Activated CD8-positive, alpha-beta T cell treated with anti-CD3 and anti-CD28 coated beads, Interleukin-2, amount 10 ng/mL, durations not matched to agents 7 days and 5 days (primary cell): ENCODE results near the gene TJP3. TPM values are rescaled to one million over a fixed set of nuclear protein-coding genes. Genes with fewer than 3 reads are reported as not detected.

Experiments used
- ATAC-seq: fragments of 150-1000 bp; cut with Tn5 transposase; one replicate; pipeline ENCODE4 v1.10.0; 2021; ENCODE audit warnings: moderate library complexity
- CTCF ChIA-PET: fragments of 350-600 bp; sonication (Branson Sonifier 250); formaldehyde crosslinking; loops from one replicate; lab custom pipeline; 2021; ENCODE audit warnings: antibody characterized with exemption; lab: Charles Lee
- POLR2A ChIA-PET: fragments of 350-600 bp; sonication (Branson Sonifier 250); formaldehyde crosslinking; loops from one replicate; lab custom pipeline; 2021; ENCODE audit warnings: antibody characterized with exemption; lab: Charles Lee
- DNase-seq: peaks from one replicate; pipeline ENCODE4 v3.0.0-alpha.2; 2020
- H3K27ac Mint-ChIP-seq: one replicate; pipeline ENCODE4 v1.8.0; 2021; ENCODE audit warnings: mild to moderate bottlenecking, mixed read lengths
- H3K27me3 Mint-ChIP-seq: one replicate; pipeline ENCODE4 v1.8.0; 2021; ENCODE audit warnings: low read depth, mixed read lengths
- H3K36me3 Mint-ChIP-seq: one replicate; pipeline ENCODE4 v1.8.0; 2021; ENCODE audit warnings: low read depth, mixed read lengths
- H3K4me1 Mint-ChIP-seq: one replicate; pipeline ENCODE4 v1.8.0; 2021; ENCODE audit warnings: low read depth, mixed read lengths
- H3K4me3 Mint-ChIP-seq: one replicate; pipeline ENCODE4 v1.8.0; 2021; ENCODE audit warnings: mild to moderate bottlenecking, mixed read lengths
- H3K9me3 Mint-ChIP-seq: one replicate; pipeline ENCODE4 v1.8.0; 2022; ENCODE audit warnings: mixed read lengths; ENCODE audit not compliant: insufficient read depth
- total RNA-seq, 2 experiments: library from RNA; stranded (reverse); gene quantifications; one replicate each; pipeline ENCODE4 v1.2.3, GENCODE V29; 2021

The TJP3 gene
- total RNA-seq, 2 experiments from 2014 or later, result 1.3 TPM

DNA sequence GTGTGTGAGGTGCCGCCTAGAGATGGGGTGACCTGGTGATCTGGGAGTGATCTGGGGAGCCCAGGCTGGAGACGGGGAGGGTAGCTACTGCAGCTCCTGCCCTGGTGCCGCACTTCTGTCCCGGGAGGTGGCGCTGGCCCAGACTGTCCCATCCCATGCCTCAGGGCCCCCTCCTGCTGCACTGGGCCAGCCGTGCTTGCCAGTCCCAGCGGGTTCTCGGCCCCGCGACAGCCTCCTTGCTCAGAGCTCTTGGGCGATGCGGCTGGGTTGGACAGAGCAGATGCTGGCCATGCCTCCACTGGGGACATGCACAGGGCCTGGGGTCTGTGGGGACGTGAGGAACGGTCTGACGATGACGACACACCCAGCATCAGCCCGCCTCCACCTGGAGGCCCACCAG is 61.3 kb downstream of the TJP3 start:
- Mint-ChIP-seq H3K27ac (no peak overlapping the region), H3K27me3 (no peaks in the 10 kb centered on the region), H3K36me3 (peaks cover 17% of the 10 kb centered on the region), H3K4me3 (no peak overlapping the region), H3K9me3 (no peaks in the 10 kb centered on the region), H3K4me1 (peaks cover 27% of the 10 kb centered on the region)
- CTCF ChIA-PET, result no interaction called here
- POLR2A ChIA-PET, result interaction anchor here (0.6 kb wide), 1 partner anchor 9 kb away, joined by 4 read pairs; no protein-coding TSS in a partner anchor
- ATAC-seq (no peak), DNase-seq (no peak)

DNA sequence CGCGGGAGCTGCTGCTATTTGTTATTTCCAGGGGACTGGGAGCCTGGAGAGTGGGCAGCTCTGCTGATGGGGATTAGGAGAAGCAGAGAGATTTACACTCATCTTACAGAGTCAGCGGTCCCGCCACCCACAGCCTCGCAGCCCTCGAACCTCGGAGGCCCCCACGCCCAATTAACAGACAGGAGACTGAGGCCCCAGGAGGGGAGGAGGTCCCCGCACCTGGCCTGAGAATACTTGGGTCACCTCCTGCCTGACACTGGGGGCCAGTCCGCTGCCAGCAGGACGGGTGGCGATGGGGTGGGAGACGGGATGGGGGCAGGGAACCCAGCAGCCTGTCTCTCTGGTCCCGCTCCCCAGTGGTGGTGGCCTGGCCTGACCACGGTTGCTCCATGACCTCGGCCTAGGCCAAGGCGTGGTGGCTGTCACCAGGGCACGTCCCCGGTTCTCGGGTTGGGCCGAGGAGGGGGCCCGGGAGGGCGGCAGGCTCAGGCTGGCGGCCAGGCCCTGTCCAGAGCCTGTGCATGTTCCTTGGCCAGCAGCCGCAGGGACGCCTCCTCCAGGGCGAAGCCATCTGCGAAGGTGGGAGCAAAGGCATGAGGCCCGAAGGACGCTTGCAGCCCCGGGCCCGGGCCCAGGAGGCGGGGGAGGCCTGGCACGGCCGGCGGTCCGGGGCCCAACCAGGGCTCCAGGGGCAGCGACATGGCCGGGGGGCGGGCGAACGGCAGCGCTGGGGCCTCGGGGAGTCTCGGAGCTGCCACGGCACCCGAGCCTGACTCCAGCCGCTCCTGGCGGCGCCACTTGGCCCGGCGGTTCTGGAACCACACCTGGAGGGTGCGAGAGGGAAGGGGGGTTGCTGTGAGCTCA is 62.2 kb downstream of the TJP3 start:
- CTCF ChIA-PET, result no interaction called here
- no peak overlapping the region for H3K4me3 Mint-ChIP-seq
- ATAC-seq (no peak), DNase-seq (no peak)
- peak overlapping the region; percentile 25 for H3K27ac Mint-ChIP-seq
- no peaks in the 10 kb centered on the region for H3K27me3 Mint-ChIP-seq
- no peaks in the 10 kb centered on the region for H3K9me3 Mint-ChIP-seq
- peaks cover 17% of the 10 kb centered on the region for H3K36me3 Mint-ChIP-seq
- POLR2A ChIA-PET, result interaction anchor here (1.2 kb wide), 1 partner anchor 8 kb away, joined by 8 read pairs; the partner anchor contains the start of gene MRPL54
- H3K4me1 Mint-ChIP-seq, result peaks cover 27% of the 10 kb centered on the region

DNA sequence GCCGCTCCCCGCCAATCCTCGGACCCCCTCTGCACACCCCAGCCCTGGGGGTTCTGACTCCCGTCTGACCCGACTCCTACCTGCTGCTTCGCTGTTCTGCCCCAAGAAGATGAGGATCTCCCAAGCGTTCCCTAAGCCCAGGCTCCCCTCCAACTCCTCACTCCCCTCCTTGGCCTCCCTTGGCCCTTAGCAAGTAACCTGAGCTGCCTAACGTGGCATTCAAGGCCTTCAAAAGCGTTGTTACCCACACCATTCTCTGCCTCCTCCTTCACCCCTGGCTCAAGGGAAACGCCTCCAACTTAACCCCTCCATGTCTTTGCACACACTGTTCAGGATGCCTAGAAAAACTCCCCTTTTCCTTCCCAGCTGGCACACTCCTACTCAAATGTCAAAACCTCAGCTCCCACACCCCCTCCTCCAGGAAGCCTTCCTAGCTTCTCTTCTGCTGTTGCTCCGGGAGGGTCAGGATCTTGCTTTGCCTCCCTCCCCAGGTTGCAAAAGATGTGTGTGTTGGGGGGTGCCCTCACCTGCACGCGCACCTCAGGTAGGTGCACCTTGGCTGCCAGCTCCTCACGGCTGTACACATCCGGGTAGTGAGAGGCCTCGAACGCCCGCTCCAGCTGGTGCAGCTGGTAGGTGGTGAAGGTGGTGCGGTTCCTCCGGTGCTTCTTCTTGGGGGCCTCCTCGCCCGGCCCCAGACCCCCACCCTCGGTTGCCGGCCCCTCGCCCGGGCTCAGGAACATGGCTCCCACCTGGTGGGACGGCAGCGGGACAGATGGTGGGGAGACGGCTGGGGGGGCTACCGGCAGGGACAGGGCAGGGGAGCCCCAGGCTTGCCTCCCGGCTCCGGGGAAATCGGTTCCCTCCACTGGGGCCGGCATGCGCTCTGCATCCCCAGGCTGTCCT is 63.1 kb downstream of the TJP3 start:
- no peaks in the 10 kb centered on the region for H3K9me3 Mint-ChIP-seq
- peaks cover 15% of the 10 kb centered on the region for H3K36me3 Mint-ChIP-seq

DNA sequence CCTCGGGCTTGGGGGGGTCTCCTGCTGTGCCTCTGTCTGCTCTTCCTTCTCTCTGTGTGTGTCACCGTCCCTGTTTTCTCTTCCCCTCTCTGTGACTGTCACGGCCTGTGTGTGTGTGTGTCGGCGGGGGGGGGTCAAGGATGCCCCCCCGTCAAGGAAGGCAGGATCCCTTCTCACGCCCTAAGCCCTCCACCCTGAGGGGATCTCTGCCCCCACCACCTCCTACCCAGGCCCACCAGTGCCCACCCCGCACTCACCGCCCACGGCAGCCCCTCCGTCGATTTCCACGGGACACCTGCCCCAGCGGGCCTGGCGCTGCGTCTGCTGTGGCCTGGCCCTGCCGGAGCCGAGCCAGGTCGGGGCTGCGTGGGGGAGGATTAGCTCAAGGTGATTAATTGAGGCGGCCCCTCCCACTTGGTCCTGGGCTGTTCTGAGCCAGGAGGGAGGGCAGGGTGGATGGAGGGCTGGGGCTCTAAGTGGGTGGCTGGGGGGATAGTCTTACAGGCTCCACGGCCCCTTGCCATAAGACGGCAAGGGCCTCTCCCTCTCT is 63.8 kb downstream of the TJP3 start, which contains the start of gene RAX2:
Gene RAX2, minus strand, starts transcription at position 323 of the 550 bp plus-strand sequence. CDS start 486 bp downstream, outside the sequence.
- peaks cover 18% of the 10 kb centered on the region for H3K4me1 Mint-ChIP-seq
- H3K4me3 Mint-ChIP-seq, result no peak within 1 kb of the TSS
- H3K27me3 Mint-ChIP-seq, result no peaks in the 10 kb centered on the region
- no peaks in the 10 kb centered on the region for H3K9me3 Mint-ChIP-seq
- DNase-seq, result no peak
- H3K27ac Mint-ChIP-seq, result peak within 1 kb of the TSS; percentile 0
- ATAC-seq, result no peak
- ChIA-PET POLR2A (interaction anchor here (1.2 kb wide), 1 partner anchor 9 kb away, joined by 8 read pairs; the partner anchor contains the start of gene MRPL54), CTCF (no interaction called here)
- H3K36me3 Mint-ChIP-seq, result peaks cover 9% of the 10 kb centered on the region

More for the DNA sequence above, 63.1 kb downstream of the TJP3 start:
- no peak overlapping the region for H3K4me3 Mint-ChIP-seq
- POLR2A ChIA-PET, result interaction anchor here (1.2 kb wide), 1 partner anchor 9 kb away, joined by 8 read pairs; the partner anchor contains the start of gene MRPL54
- H3K27ac Mint-ChIP-seq, result peak overlapping the region; percentile 0
- no peaks in the 10 kb centered on the region for H3K27me3 Mint-ChIP-seq
- H3K4me1 Mint-ChIP-seq, result peaks cover 26% of the 10 kb centered on the region
- ATAC-seq, result no peak
- no peak for DNase-seq
- CTCF ChIA-PET, result no interaction called here

DNA sequence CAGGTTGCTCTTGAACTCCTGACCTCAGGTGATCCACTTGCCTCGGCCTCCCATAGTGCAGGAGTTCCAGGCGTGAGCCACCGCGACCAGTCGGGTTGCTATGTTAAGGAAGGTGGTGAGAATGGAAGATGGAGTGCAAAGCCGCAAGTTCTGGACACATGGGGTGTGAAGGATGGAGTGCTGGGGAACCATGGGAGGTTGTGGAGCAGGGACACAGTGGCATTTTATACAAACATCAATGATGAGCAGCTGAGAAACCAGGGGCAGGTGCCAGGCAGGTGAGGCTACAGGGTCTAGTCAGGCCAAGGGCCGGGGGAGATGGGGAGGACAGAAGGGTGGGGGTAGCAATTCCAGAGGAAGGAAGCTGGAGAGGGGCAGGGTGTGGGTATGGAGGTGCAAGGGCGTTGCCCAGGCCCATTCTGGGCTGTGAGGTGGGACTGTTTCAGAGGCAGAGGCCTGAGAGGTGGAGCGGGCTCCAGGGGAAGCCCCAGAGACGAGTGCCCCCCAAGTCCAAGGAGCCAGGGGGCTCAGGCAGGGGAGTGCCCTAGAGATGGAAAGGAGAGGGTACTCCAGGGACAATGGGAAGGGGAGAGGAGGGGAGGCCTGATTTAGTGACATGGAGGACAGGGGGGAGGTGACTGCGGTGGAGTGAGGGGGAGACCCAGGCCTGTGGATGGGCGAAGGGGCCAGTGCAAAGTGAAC is 65.8 kb downstream of the TJP3 start:
- Mint-ChIP-seq H3K4me1 (peaks cover 8% of the 10 kb centered on the region), H3K9me3 (no peaks in the 10 kb centered on the region), H3K27me3 (no peaks in the 10 kb centered on the region), H3K27ac (no peak overlapping the region), H3K4me3 (no peak overlapping the region), H3K36me3 (peaks cover under 1% of the 10 kb centered on the region)
- ATAC-seq (no peak), DNase-seq (no peak)
- ChIA-PET POLR2A (no interaction called here), CTCF (interaction anchor here (1.3 to 1.6 kb wide), 3 partner anchors 11 to 48 kb away, joined by 3 to 6 read pairs (median 4); partner anchors contain the start of gene MRPL54)

DNA sequence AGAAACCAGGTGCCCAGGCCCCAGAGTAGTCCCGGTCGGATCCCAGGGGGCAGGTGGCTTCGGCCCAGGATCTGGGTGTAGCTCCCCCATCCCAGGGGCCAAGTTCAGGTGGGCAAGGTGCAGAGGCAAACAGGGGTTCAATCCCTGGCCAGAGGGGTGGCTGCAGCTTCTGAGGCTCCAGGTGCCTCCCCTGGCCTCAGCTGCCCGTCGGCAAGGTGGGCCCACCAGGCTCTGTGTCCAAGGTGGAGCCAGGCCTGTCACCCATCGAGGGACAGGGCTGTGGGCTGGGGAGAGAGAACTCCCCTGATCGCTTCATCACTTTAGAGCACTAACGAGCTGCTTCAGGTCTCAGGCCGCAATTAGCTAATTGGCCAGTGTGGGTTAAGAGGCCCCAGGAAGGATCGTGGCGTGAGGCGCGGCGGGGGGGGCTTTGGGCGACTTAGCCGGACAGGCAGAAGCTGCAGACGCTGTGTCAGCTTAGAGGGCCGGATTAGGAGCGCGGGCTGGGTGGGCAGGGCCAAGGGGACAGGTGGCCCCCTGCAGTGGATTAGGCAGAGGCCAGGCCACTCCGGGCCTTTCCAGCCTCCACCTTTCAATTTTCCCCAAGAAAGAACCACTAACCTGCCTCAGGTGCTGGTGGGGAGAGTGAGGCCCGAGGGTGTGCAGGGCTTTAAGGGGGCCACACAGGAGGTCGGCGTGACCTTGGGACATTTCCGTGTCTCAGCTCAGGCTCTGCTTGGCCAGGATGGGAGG is 66.6 kb downstream of the TJP3 start:
- Mint-ChIP-seq H3K4me3 (no peak overlapping the region), H3K36me3 (no peaks in the 10 kb centered on the region), H3K4me1 (peaks cover 7% of the 10 kb centered on the region), H3K27ac (no peak overlapping the region), H3K9me3 (no peaks in the 10 kb centered on the region), H3K27me3 (no peaks in the 10 kb centered on the region)
- no peak for ATAC-seq
- ChIA-PET CTCF (interaction anchor here (1.5 to 1.6 kb wide), 2 partner anchors 12 to 47 kb away, joined by 4 to 6 read pairs; partner anchors contain the start of gene MRPL54), POLR2A (interaction anchor here (0.6 kb wide), 1 partner anchor 11 kb away, joined by 3 read pairs; no protein-coding TSS in a partner anchor)
- no peak for DNase-seq

DNA sequence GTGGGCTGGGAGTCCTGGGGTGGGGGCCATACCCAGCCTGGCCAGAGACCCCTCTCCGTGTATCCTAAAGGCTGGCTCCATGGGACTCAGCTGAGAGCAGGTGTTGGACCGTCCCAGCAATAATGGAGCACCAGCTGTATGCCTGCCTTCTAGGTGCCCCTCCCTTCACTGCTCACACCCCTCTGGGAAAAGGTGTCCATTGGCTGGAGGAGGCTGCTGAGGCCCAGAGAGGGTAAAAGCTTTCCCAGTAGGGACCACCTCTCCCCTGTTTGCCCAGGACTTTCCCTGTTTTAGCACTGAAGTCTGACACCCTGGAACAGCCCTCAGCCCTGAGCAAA is 67.2 kb downstream of the TJP3 start:
- H3K27ac Mint-ChIP-seq, result no peak overlapping the region
- no peak for DNase-seq
- ATAC-seq, result no peak
- no peak overlapping the region for H3K4me3 Mint-ChIP-seq
- H3K4me1 Mint-ChIP-seq, result peaks cover 7% of the 10 kb centered on the region
- no peaks in the 10 kb centered on the region for H3K9me3 Mint-ChIP-seq
- H3K27me3 Mint-ChIP-seq, result no peaks in the 10 kb centered on the region
- ChIA-PET POLR2A (interaction anchor here (0.6 kb wide), 1 partner anchor 12 kb away, joined by 3 read pairs; no protein-coding TSS in a partner anchor), CTCF (interaction anchor here (1.6 kb wide), 1 partner anchor 13 kb away, joined by 6 read pairs; the partner anchor contains the start of gene MRPL54)
- H3K36me3 Mint-ChIP-seq, result no peaks in the 10 kb centered on the region

DNA sequence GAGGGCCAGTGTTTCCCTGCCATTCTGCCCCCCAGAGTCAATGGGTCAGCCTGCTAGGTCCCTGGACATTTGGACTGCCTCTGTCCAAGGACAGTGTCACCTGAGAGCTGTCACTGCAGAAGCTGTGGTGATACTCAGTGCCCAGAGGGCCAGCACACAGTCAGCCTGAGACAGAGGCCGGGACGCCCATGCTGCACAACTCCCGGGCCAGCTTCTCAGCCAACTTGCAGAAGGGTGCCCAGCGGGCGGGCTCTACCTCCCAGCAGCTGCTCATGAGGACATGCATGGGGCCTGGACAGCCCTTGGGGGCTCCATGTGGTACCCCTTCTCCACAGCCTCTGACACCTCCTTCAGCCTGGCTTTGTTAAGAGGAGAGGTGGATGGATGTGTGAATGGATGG is 67.6 kb downstream of the TJP3 start:
- POLR2A ChIA-PET, result no interaction called here
- Mint-ChIP-seq H3K4me3 (no peak overlapping the region), H3K4me1 (peaks cover 8% of the 10 kb centered on the region), H3K27ac (no peak overlapping the region), H3K9me3 (peaks cover under 1% of the 10 kb centered on the region), H3K36me3 (peaks cover under 1% of the 10 kb centered on the region), H3K27me3 (no peaks in the 10 kb centered on the region)
- DNase-seq (no peak), ATAC-seq (no peak)
- CTCF ChIA-PET, result interaction anchor here (1.6 kb wide), 1 partner anchor 13 kb away, joined by 6 read pairs; the partner anchor contains the start of gene MRPL54

DNA sequence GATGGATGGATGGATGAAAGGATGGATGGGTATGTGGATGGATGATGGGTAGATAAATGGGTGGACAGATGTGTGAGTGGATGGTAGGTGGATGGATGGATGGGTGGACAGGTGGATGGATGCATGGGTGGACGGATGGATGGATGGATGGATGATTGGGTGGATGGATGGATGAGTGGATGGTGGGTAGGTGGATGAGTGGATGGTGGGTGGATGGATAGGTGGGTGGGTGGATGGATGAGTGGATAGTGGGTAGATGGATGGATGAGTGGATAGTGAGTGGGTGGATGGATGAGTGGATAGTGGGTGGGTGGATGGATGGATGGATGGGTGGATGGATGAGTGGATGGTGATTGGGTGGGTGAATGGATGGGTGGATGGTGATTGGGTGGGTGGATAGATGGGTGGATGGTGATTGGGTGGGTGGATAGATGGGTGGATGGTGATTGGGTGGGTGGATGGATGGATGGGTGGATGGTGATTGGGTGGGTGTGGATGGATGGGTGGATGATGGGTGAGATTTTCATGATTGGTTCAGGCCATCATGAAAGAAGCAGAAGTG is 68.4 kb downstream of the TJP3 start:
- Mint-ChIP-seq H3K36me3 (peaks cover 8% of the 10 kb centered on the region), H3K9me3 (peaks cover 8% of the 10 kb centered on the region), H3K27me3 (no peaks in the 10 kb centered on the region), H3K27ac (no peak overlapping the region), H3K4me3 (no peak overlapping the region), H3K4me1 (peaks cover 15% of the 10 kb centered on the region)
- ChIA-PET CTCF (no interaction called here), POLR2A (no interaction called here)
- DNase-seq (no peak), ATAC-seq (no peak)
